Heart right ventricle (tissue), 16 donors: ENCODE results near the gene C9orf50. TPM values are rescaled to one million over a fixed set of nuclear protein-coding genes. Genes with fewer than 3 reads are reported as not detected.

Source experiments
- ATAC-seq, 8 donors: fragments of 200-7000 bp; cut with Tn5 transposase; one replicate each; pipeline ENCODE4 v1.9.1; 2020; ENCODE audit warnings: mild to moderate bottlenecking in 8 of 8, moderate library complexity in 8 of 8, moderate number of reproducible peaks in 1 of 8
- DNase-seq, 2 donors: peaks; one replicate each; pipeline ENCODE4 v3.0.0-alpha.2; 2020
- H3K27ac ChIP-seq, 10 donors: fragments of 200-600 bp; sonication (generic) in 2 of 10; one replicate each; pipeline versions ENCODE4 v1.5.0 to v1.8.0; 2020 to 2022; ENCODE audit warnings: mild to moderate bottlenecking in 3 of 10
- H3K27me3 ChIP-seq, 7 donors: fragments of 200-600 bp; one replicate each; pipeline ENCODE4 v1.8.0; 2021 to 2022; ENCODE audit warnings: mild to moderate bottlenecking in 2 of 7
- H3K36me3 ChIP-seq, 9 donors: fragments of 200-600 bp; sonication (generic) in 1 of 9; one replicate each; pipeline versions ENCODE4 v1.5.0 to v1.8.0; 2020 to 2022; ENCODE audit warnings: mild to moderate bottlenecking in 2 of 9
- H3K4me1 ChIP-seq, 9 donors: fragments of 200-600 bp; sonication (generic) in 1 of 9; one replicate each; pipeline versions ENCODE4 v1.5.0 to v1.8.0; 2020 to 2022; ENCODE audit warnings: mild to moderate bottlenecking in 4 of 9
- H3K4me3 ChIP-seq, 10 donors: fragments of 200-600 bp; sonication (generic) in 2 of 10; one replicate each; pipeline versions ENCODE4 v1.5.0 to v1.8.0; 2020 to 2022; ENCODE audit warnings: mild to moderate bottlenecking in 7 of 10, moderate library complexity in 2 of 10
- H3K9me3 ChIP-seq, 11 donors: fragments of 200-600 bp in 10 of 11; sonication (generic) in 2 of 11; one replicate each; pipeline versions ENCODE4 v1.5.0 to v1.8.0; 2013 to 2022; ENCODE audit warnings: mild to moderate bottlenecking in 2 of 11, control low read depth in 1 of 11, moderate library complexity in 1 of 11
- WGBS, 2 donors: extraction: QIAGEN DNeasy Blood & Tissue Kit; methylation state at CpG; one replicate each; pipeline ENCODE4 v1.1.7; 2013; ENCODE audit warnings: inconsistent platforms in 1 of 2; 5-methylcytosine and 5-hydroxymethylcytosine counted together
- intact Hi-C, 10 donors: fragments of 100-400 bp; cut with DNase I; formaldehyde crosslinking; loops; one replicate each; pipeline versions ENCODE4 v1.11.1 to v1.14.2; 2022
- polyA plus RNA-seq, 2 donors: library from polyadenylated mRNA; stranded (reverse); fragments of 200-250 nt; gene quantifications; one replicate each; pipeline ENCODE4 v1.2.3, GENCODE V29; 2013
- total RNA-seq, 10 donors: library from RNA; stranded (reverse); fragmentation: NEBNext Ultra II Directional in 3 of 10; extraction: Animal tissue kit (Norgen Biotek cat#: 25700) in 3 of 10; gene quantifications; one replicate each; pipeline versions ENCODE4 v1.2.1 to v1.2.4, GENCODE V29; 2021 to 2023
- TF ChIP-seq, protein P1 (sequence below), 9 donors: fragments of 200-600 bp; sonication (generic) in 2 of 9; IDR thresholded peaks; one replicate each; pipeline versions ENCODE4 v1.5.0 to v1.8.0; 2021 to 2022; ENCODE audit warnings: antibody characterized with exemption in 9 of 9, mild to moderate bottlenecking in 5 of 9, moderate library complexity in 1 of 9
- donor health status: Arrhythmogenic right ventricular cardiomyopathy.
- donor health status: ischemic (EF 13 %, LVEDD 7.1; RV severe dilation, severe dysfunction).
- donor health status: healthy with polysubstance abuse.
- donor health status: DM: no; HTN: yes; CAD: no.
- donor health status: DM: no; HTN: no; CAD: no.
- donor health status: ischemic (EF 25% LVEDD 6.9; RV normal size, moderate dysfunction).
- donor health status: ischemic (EF 25% LVEDD 5.7; RV mildly dilated, moderate dysfunction).
- donor health status: healthy.
- donor health status: DM: yes; HTN: yes; CAD: no.
- donor health status: Ischemic cardiomyopathy.
- donor health status: ischemic (EF 35%, LVEDD 5.7; RV mildly dilated, moderate dysfunction).
- donor health status: nonischemic (EF 11% LVEDD 7.7; RV severe dilation, severe dysfunction).
- donor health status: DM: yes; HTN: yes; CAD: no.
- donor health status: PGD.
- donor health status: ischemic (EF 29% LVEDD 5.4; RV normal size, mild dysfunction).
- donor health status: nonischemic (EF 23%, LVEDD 6.1; RV moderate dilation, normal function).

The C9orf50 gene
- total and polyA plus RNA-seq, 12 donors, result not detected

DNA sequence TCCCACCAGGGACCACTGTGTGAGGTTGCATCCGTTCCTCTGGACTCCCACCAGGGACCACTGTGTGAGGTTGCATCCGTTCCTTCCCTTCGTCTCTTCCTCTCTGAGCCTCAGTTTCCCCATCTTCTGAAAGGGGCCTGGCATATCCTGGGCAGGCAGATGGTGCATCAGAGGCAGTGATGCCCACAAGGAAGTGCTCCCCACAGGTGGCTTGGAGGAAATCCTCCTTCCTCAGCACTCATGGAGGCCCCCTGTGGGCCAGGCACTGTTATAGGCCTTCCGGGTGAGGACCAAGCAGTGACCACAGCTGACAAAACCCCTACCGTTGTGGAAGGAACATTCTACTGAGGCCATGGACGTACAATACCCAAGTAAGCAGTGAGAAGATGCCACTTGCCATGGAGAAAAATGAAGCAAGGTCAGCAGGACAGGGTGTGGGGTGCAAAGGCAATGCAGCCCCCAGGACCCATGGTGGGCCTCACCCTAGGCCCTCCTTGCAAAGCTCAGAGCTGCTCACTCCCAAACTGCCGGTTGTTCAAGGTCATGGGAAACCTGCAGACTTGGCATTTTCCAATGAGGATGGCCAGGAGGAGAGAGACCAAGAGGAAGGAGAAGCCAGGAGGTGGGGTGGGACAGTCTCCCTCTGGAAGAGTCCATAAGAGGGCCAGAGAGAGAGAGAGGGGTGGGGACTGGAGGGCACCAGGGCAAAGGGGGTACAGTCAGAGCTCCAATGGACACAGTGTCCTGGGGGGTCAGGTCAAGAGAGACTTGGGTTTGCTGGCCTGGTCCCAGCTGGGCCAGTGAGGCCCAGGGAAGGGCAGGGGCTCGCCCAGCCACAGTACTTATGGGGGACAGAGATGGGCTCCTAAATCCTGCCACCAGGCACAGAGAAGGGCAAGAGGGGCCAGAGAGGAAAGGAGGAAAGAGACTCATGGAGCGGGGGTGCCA is 51.1 kb downstream of the C9orf50 start:
- no peaks in the 10 kb centered on the region for H3K36me3 ChIP-seq
- H3K9me3 ChIP-seq, result peaks cover 0 to 5% (median 0%) of the 10 kb centered on the region in 11 donors
- TF ChIP-seq, protein P1, sequence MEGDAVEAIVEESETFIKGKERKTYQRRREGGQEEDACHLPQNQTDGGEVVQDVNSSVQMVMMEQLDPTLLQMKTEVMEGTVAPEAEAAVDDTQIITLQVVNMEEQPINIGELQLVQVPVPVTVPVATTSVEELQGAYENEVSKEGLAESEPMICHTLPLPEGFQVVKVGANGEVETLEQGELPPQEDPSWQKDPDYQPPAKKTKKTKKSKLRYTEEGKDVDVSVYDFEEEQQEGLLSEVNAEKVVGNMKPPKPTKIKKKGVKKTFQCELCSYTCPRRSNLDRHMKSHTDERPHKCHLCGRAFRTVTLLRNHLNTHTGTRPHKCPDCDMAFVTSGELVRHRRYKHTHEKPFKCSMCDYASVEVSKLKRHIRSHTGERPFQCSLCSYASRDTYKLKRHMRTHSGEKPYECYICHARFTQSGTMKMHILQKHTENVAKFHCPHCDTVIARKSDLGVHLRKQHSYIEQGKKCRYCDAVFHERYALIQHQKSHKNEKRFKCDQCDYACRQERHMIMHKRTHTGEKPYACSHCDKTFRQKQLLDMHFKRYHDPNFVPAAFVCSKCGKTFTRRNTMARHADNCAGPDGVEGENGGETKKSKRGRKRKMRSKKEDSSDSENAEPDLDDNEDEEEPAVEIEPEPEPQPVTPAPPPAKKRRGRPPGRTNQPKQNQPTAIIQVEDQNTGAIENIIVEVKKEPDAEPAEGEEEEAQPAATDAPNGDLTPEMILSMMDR (IDR thresholded peaks at IDR 0.05), result peak in 7 of 9 donors; percentile 35 to 56 (median 43)
- DNase-seq (no peak), ATAC-seq (peak in 7 of 8 donors; percentile 11 to 57 (median 41))
- WGBS, 2 donors, result 58 to 67% methylated on average over 9 of the region's 9 CpGs
- H3K27me3 ChIP-seq, result peaks cover 0 to 32% (median 0%) of the 10 kb centered on the region in 7 donors
- H3K4me3 ChIP-seq, result peak overlapping the region in 8 of 10 donors; percentile 46 to 60 (median 53)
- intact Hi-C loops, result loop anchor here in 3 of 10 donors (5.0 to 10.0 kb wide), 2 partner anchors 55 to 67 kb away; no protein-coding TSS in a partner anchor
- H3K4me1 ChIP-seq, result peaks cover 12 to 38% (median 29%) of the 10 kb centered on the region in 9 donors
- peak overlapping the region in 9 of 10 donors; percentile 38 to 82 (median 78) for H3K27ac ChIP-seq

DNA sequence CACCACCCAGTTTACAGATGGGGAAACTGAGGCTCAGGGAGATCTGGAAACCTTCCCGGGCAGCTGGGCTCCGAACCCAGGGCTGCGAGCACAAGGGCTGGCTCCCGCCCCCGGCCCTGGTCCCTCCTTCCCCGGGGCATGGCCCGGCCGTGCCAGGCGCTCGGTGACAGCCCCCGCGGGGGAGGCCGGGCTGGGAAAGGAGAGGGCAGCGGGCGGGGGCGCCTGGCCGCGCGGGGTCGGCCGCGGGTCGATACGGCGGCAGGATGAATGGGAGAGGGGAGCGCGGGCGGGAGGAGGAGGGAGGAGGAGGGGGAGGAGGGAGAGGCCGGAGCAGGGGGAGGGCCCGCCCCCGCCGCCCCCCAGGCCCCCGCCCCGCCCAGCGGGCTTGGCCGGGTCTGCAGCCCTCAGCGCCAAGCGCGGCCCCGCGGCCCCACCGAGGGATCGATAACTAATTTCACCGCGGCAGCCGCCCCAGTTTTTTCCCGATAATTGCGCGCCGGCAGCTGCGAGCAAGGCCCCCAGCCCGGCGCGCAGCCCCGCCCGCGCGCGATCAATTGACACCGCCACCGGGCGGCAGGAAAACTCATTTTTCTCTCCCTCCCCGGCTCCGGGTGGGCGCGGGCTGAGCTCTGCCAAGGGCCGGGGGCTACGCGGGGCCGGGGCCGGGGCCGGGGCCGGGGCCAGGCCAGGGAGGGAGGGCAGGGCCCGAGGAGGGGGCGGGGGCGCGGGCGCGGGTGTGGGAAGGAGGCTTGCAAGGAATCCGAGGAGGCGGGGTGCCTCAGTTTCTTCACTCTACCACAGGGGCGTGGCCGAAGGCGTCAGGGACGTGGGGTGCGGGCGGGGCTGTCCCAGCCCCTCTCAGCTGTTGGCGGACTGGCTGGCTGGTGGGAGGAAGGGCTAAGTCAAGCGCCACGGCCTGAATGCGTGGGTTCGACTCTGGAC is 52.1 kb downstream of the C9orf50 start:
- 2 to 6% methylated on average over 25 to 92 of the region's 92 CpGs for WGBS, 2 donors
- H3K4me1 ChIP-seq, result peaks cover 12 to 38% (median 29%) of the 10 kb centered on the region in 9 donors
- peak overlapping the region in 9 of 10 donors; percentile 38 to 82 (median 78) for H3K27ac ChIP-seq
- ATAC-seq (peak; percentile 35 to 59 (median 46)), DNase-seq (peak; percentile 50 to 56)
- peaks cover 0 to 32% (median 0%) of the 10 kb centered on the region in 7 donors for H3K27me3 ChIP-seq
- intact Hi-C loops, result loop anchor here in 3 of 10 donors (5.0 to 10.0 kb wide), 2 partner anchors 54 to 67 kb away; no protein-coding TSS in a partner anchor
- H3K36me3 ChIP-seq, result no peaks in the 10 kb centered on the region
- H3K4me3 ChIP-seq, result peak overlapping the region; percentile 21 to 60 (median 52)
- TF ChIP-seq, protein P1 (IDR thresholded peaks at IDR 0.05), result peak in 1 of 9 donors; percentile 37
- peaks cover 0 to 1% (median 0%) of the 10 kb centered on the region in 11 donors for H3K9me3 ChIP-seq

DNA sequence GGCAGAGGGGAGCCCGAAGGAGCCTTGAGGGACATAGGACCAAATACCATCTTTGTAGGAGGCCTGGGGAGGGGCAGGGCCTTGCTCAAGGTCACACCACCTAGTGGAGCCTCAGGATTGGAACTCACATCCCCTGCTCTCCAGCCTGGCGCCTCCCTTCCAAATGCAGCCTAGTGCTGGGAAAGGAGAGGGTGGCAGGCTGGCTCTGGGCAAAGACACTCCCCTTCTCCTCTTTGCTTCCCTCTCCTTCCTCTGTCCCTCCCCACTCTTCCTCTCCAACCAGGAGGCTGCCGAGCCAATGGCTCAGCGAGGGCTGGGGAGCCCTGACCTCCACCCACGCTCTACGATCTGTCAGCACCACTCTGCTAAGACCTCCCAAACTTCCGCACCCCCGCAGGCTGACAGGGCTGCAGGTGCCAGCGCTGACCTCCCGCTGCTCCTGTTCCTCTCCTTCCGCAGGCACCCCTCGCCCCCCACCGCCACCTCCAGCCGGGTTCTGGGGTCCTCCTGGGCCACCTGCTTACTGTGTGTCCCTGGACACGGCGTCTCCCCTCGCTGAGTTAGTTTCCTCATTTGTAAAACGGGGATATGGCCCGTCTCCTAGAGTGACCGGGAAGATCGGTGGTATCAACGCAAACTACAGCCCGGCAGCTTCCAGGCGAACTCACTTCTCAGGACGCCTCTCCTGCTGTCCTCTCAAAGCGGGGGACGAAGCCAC is 52.9 kb downstream of the C9orf50 start:
- H3K9me3 ChIP-seq, result no peaks in the 10 kb centered on the region
- H3K4me1 ChIP-seq, result peaks cover 12 to 38% (median 29%) of the 10 kb centered on the region in 9 donors
- peak; percentile 28 to 70 (median 42) for ATAC-seq
- WGBS, 2 donors, result 6 to 7% methylated on average over 27 of the region's 27 CpGs
- peak; percentile 23 to 37 for DNase-seq
- H3K4me3 ChIP-seq, result peak overlapping the region; percentile 21 to 60 (median 52)
- intact Hi-C loops, result loop anchor here in 3 of 10 donors (5.0 to 10.0 kb wide), 2 partner anchors 53 to 66 kb away; no protein-coding TSS in a partner anchor
- peaks cover 0 to 32% (median 0%) of the 10 kb centered on the region in 7 donors for H3K27me3 ChIP-seq
- TF ChIP-seq, protein P1 (IDR thresholded peaks at IDR 0.05), result peak in 2 of 9 donors; percentile 8 to 13
- peak overlapping the region in 8 of 10 donors; percentile 38 to 82 (median 78) for H3K27ac ChIP-seq
- no peaks in the 10 kb centered on the region for H3K36me3 ChIP-seq
